Activated CD4-positive, CD25-positive, alpha-beta regulatory T cell treated with anti-CD3 and anti-CD28 coated beads, Interleukin-2, amount 50 U/mL, for 72 hours (primary cell): ENCODE results near the gene NME3.
A peak's percentile ranks its signal among the peaks of the same experiment; 100 is the strongest.
"Not testable (repeated sequence)": the region's sequence is repeated elsewhere in the genome, so short reads cannot be mapped to it uniquely, and the experiment has no call there.

Experiments used
- DNase-seq: peaks from one replicate; pipeline ENCODE4 v3.0.0; 2021

Gene NME3

GRCh38 chr16:1745900-1746692, 25.2 kb downstream of the NME3 start:
- DNase-seq = no peak

DNA sequence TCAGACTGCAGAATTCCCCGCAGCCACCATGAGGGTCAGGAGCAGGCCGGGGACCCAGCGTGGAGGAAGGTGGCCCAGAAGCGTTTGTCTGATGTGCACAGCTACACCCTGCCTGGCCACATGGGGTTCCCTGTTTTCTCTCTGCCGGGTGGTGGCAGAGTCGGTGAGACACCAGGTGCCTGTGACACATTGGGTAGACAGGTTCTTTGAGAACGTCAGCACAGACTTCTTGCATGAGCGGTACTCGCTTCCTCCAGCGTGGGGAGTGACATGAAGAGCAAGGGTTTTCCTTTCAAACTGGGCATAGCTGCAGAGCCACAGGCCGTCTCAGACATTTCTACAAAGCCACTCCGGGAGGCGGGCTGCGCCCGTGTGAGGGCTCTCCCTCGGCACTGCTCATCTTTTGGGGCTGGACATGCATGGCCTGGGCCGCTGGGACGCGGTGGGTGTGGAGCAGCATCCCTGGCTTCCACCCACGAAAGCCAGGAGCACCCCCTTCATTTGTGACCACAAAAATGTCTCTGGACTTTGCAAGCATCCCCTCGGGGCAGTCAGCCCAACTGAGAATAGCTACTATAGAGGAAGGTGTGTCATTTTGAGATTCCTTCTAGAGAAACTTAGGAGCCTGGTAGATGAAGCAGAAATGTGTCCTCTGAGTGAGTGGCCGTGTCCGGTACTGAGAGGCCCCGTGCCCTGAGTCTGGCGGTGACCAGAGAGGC, 26.0 kb downstream of the NME3 start:
- no peak for DNase-seq

DNA sequence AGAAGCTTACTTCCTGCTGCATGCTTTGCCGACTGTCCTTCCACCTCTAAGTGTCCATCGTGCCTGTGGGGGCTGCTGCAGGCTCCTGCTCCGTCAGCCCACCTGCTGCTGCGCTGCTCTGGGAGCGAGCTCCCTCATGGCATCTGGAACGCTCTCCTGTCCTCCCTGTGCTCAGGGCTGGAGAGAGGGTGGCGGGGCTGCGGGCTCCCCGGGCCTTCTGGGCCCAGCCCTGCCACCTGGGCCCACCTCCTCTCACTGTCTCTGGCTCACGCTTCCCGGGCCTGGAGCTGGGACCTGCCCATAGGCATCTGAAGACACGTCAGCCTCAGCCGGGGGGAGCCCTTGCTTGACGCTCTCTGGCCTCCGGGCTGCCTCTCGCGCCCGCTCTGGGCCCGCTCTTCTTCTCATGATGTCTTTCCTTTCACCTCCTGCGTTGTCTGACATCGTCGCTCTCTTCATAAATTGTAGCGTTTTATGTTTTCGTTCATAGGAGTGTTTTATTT, 27.0 kb downstream of the NME3 start:
- no peak for DNase-seq

DNA sequence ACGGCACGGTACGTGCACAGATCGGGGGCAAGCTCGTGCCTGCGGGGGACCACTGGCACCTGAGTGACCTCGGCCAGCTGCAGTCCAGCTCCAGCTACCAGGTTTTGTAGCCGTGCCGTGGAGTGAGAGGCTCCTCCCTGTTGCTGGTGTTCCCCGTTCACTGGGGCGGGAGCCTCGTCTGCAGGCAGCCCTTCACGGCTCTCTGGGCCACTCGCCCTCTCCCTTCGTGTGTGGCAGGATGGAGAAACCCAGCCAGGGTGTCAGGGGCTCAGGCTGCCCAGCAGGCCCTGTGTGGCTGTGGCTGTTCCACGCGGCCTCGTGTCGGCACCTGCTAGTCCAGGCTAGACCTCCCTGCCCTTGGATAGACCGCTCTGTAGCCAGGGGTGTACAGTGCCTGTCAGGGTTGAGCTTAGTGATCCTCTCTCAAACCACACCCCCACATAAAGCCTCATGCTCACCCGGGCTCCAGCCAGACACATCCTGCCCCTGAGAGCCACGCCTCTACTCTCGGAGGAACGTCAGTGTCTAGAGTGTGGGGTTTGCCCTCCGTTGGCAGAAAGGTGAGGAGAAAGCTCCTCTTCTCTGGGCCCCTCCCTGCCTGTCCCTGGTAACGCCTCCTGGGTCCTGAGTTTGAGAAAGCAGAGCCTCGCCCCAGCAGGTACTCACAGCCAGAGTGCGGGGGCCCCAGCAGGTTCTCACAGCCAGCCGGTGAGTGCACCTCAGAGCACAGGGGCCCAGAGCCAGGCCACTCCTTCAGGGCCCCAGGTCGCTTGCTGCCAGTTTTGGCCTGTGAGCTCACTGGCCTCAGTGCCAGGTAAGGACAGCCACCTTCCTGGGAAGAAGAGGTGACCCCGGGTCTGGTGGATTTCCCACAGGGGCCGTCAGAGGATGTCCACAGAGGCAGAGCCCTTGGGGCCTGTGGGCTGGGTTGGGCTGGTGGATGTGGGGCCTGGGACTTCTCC, 27.7 kb downstream of the NME3 start:
- DNase-seq = peak; percentile 22

DNA sequence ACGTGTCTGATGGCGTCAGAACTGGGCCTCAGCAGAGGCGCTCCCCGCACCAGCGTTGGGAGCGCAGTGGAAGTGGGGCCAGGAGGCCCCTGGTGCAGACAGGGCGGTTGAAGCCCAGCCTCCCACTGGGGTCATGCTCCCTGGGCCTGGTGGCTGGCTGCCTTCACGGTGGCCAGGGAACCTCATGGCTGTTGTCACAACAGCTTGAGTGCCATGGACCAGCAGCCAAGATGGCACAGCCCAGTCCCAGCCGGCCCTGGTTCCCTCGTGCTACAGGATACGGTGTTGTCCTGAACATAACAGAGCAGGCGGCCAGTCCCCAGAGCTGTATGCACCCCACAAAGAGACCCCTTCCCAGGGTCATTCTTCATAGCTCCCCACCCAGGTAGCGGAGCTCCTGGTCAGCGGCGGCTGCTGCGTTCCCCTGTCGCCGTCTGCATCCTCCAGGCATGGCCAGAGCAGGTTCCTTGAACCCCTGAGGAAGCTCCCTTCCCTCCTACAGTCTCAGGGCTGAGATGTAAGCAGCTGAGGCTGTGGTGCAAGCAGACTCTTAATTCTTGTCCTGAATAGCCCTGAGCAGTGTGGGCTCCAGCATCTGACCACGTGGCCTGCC, 29.7 kb downstream of the NME3 start:
- no peak for DNase-seq

DNA sequence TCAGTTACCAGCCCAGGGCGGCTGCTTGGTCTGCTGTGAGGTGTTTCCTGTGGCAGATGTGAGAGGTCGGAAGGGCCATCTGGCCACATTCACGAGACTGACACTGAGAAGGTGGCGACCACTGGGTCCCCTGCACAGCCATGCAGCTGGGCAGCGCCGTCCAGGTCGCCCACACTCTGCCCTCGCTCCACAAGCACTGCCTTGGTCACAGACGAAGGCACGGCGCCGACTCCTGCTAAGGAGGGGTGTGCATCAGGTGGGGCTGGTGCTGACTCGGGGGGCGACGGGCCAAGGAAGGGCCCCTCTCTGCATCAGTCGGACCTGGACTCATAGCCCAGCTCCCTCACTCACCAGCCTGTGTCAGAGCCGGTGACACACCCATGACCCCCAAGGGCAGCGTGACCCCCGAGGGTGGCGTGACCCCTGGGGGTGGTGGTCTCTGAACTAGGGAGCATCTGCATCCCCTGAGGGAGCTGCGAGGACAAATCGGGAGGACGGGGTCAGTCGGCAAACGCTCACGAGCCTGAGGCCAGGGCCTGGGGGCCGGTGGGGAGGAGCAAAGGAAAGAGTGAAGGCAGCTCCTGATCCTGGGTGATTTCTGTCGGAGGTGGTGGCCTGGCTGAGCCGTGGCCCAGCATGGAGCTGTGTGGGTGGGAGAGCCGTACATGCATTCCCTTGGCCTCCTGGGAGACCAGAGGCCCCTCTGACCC, 30.4 kb downstream of the NME3 start:
- no peak for DNase-seq

DNA sequence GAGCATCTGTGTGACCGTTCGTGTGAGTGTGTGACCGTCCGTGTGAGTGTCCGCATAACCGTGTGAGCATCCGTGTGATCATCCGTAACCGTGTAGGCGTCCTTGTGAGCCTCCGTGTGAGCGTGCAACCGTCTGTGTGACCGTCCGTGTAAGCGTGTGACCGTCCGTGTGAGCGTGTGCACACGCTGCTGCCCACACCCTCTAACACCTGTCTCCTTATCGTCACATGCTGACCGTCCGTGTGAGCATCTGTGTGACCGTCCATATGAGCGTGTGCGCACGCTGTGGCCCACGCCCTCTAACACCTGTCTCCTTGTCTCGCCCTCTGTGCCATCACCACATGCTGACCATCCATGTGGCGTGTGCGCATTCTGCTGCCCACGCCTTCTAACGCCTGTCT, 31.1 kb downstream of the NME3 start:
- DNase-seq = no peak

DNA sequence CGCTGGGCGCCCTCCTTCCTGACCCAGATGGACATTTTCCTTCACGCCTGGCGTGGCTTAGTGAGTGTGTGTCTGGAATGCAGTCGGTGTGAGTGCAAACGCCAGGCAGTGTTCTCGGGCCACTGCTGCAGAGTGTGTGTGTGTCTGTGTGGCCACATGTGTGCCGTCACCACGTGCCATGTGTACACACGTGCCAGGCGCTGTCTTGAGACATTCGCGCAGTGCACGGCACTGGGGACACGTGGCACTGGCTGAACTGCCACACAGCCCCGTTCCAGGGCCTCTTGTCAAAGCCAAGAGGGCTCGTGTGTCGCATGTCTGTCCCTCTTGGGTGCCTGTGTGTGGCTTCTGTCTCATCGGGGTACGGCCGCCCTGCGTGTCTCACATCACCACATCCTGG, 36.5 kb downstream of the NME3 start:
- DNase-seq = no peak

GRCh38 chr16:1734123-1734522, 37.2 kb downstream of the NME3 start:
- DNase-seq = no peak

- DNase-seq = not testable (repeated sequence)
These were observed 38.8 kb downstream of the NME3 start for GRCh38 chr16:1732551-1732987.

DNA sequence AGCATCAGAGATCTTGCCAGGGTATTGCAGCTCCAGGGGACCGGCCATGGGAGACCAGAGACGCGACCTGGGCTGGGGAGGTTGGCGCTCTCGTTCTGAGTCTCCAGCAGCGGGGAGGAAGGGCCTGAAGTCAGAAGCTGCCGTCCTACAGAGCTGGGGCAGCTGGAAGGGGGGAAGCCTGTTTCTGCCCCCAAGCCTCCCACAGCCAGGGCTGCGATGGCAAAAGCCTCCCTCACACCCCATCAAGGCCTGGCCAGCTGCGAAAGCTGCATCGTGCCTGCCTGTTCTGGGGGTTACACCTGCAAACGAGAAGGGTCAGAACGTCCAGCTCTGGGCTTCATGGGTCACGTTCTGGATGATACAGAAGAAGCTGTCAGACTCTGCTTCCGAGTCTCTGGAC, 39.3 kb downstream of the NME3 start:
- DNase-seq = no peak

DNA sequence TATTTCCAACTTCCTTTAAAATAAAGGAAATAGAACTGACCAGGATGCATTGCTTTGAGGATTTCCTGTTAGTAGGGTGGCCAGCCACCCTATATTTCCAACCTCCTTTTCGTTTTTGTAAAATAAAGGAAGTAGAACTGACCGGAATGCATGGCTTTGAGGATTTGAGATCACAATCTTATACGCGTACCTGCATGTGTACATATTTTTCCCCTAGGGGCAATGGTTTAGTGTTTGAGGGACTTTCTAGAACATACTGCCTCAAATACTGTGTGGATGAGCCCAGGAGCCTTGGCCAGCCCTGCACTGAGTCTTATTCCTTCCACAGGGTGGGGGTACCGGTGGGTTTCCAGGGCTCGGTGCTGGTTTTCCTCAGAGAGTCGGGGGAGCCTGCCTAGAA, 39.7 kb downstream of the NME3 start:
- no peak for DNase-seq

GRCh38 chr16:1731073-1731472, 40.3 kb downstream of the NME3 start:
- DNase-seq = no peak

DNA sequence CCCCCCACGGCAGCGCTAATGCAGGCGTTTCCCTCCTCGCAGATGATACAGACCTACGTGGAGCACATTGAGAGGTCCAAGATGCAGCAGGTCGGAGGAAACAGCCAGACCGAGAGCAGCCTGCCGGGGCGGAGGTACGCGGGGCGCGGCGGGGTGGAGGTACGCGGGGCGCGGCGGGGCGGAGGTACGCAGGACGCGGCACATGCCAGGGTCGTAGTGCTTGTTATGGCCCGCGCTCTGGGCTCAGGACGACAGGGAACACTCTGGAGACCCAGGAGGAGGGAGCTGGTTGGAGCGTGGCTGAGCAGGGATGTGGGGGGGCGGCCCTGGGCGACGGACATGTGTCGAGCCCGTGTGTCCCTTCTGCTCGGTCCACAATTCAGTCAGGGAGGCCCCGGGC, 41.9 kb downstream of the NME3 start:
- no peak for DNase-seq

GRCh38 chr16:1729026-1729425, 42.3 kb downstream of the NME3 start:
- no peak for DNase-seq

DNA sequence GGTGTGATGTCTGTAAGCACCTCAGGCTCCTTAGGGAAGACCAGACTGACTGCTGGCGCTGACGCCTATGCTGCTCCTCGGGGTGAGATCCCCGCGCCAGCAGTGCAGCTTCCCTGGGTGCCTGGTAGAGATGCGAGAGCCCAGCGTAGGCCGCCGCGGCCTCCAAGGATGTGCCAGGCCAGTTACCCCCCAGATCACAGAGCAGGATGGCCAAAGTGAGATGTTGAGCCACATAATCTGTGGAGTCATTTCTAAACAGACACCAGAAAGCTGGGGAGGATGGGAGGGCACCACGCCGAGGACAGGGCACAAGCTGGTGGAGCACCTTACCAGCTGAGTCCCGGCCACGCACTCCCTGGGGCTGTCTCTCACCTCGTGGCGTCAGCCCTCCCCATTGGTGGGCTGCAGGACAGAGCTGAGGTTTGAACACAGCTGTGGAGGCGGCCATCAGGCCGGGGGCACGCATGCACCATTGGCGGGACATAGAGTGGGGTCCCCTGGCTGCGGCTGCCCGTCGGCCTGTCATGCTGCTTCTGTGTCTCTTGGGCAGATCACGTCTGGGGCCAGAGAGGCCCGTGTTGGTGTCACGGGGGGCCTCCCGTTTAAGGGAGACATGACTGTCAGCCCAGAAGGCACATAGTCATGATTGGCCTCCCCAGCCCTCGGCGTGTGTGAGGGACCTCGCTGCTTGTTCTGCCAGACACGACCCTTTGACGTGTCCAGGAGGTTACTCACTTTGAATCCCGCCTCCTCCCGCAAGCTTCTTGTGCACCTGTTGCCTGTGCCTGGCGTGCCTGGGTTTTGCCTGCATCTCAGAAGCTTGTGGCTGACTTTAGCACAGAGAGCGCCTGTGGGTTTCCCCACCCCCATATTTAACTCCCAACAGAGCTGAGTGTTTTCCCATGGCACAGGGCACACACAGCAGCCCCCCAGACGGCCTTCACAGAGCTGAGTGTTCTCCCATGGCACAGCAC, 43.4 kb downstream of the NME3 start:
- DNase-seq = no peak

DNA sequence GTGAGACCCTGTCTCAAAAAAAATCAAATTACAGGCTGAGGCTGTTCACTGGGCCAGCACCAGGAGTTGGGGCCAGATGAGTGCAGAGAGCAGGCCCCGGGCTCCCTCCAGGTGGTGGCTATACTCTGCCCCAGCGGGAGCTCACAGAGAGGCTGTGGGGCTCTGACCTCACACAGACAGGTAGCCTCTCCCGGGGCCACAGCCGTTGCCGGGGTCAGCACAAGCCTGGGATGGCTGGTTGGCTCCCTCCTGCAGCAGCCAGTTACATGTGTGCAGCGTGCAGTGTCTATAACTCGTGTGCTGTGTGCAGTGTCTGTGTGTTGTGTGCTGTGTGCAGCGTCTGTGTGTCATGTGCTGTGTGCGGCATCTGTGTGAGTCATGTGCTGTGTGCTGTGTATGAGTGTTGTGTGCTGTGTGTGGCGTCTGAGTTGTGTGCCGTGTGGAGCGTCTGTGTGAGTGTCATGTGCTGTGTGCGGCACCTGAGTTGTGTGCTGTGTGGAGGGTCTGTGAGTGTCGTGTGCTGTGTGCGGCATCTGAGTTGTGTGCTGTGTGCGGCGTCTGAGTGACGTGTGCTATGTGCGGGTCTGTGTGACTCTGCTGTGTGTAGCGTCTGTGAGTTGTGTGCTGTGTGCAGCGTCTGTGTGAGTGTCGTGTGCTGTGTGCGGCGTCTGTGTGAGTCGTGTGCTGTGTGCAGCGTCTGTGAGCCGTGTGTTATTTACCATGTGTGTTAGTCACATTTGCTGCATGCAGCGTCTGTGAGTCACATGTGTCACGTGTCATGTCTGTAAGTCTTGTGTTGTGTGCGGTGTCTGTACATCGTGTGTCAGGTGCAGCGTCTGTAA, 44.5 kb downstream of the NME3 start:
- DNase-seq = no peak

DNA sequence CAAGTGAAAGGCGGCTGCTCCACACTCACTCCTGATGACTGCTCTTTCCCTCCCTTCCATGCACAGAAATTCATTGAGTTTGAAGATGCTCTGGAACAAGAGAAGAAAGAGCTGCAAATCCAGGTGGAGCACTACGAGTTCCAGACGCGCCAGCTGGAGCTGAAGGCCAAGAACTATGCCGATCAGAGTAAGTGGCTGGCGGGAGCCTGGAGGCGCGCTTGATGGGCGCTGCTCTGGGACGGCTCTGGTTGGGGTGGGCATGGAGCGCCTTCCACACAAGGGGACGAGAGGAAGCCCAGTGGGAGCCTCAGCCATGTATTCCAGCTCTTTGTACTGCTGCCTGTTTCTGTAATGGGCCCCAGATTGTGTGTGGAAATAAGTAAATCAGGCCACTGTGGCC, 46.9 kb downstream of the NME3 start:
- no peak for DNase-seq

DNA sequence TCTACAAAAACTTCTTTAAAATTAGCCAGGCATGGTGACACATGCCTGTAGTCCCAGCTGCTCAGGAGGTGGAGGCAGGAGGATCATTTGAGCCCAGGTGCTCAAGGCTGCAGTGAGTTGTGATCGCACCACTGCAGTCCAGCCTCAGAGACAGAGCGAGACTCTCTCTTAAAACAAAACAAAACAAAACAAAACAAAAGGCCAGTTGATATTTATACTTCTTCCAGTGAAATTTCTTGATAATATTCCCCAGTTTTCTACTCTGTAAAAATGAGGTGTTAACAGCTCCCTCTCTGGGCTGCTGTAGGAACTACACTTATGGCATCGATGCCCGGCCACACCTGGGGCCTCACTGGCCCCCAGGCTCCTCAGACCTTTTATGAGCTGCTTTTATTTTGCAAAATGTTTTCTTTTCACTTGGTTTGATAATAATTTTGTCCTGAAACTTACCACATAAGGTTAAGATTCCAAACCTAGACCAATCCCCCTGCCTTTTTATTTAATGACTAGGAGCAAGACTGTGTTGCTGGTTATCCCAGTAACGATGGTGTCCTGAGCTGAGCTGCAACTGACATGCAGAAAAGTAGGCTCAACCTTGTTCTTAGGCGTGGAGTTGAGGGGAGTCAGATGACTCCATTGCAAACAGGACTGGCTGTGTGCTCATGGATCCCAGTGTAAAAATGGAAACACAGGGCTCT, 47.7 kb downstream of the NME3 start:
- DNase-seq = no peak
